ENCODE data around the gene PHLDA3.

The PHLDA3 gene

GRCh38 chr1:201423655-201424054 lies 45.3 kb downstream of the PHLDA3 start:
- Histone ChIP-seq H3K27me3 (ENCODE audit: control insufficient read depth, low read length) (peaks cover 7% of the 10 kb centered on the region; the same call in 1 of the 2 replicates), H3K27ac (ENCODE audit: low read depth, low read length) (no peak overlapping the region), H3K9me3 (ENCODE audit: control insufficient read depth, insufficient read depth, low read length) (no peaks in the 10 kb centered on the region), H3K79me2 (ENCODE audit: control insufficient read depth, low read length) (no peaks in the 10 kb centered on the region), H3K4me1 (ENCODE audit: control insufficient read depth, low read length) (no peaks in the 10 kb centered on the region), H3K4me2 (ENCODE audit: low read length) (no peak overlapping the region), H3K9me2 (replicated peaks; ENCODE audit: control insufficient read depth, low read length) (no peaks in the 10 kb centered on the region), H3K4me3 (ENCODE audit: low read length) (no peak overlapping the region), H3K36me3 (ENCODE audit: control insufficient read depth, low read length) (no peaks in the 10 kb centered on the region), H4K20me1 (ENCODE audit: control insufficient read depth, insufficient read depth, low read depth, low read length) (no peaks in the 10 kb centered on the region), H3F3A (ENCODE audit: control insufficient read depth, insufficient read depth) (no peaks in the 10 kb centered on the region)
- TF ChIP-seq EZH2phosphoT487 (IDR thresholded peaks at IDR 0.05; ENCODE audit: borderline replicate concordance, low read length), result no peak
- TF ChIP-seq CTCF (IDR thresholded peaks at IDR 0.05; ENCODE audit: low read depth, low read length, poor library complexity, severe bottlenecking), result no peak

- TF ChIP-seq CTCF (IDR thresholded peaks at IDR 0.05; ENCODE audit: low read depth, low read length, poor library complexity, severe bottlenecking) (no peak), EZH2phosphoT487 (IDR thresholded peaks at IDR 0.05; ENCODE audit: borderline replicate concordance, low read length) (no peak)
- no peaks in the 10 kb centered on the region for H3K36me3 ChIP-seq (ENCODE audit: control insufficient read depth, low read length)
- H3K27ac ChIP-seq (ENCODE audit: low read depth, low read length), result no peak overlapping the region
- H3K4me2 ChIP-seq (ENCODE audit: low read length), result no peak overlapping the region
- no peaks in the 10 kb centered on the region for H4K20me1 ChIP-seq (ENCODE audit: control insufficient read depth, insufficient read depth, low read depth, low read length)
- peaks cover 9% of the 10 kb centered on the region for H3K27me3 ChIP-seq (ENCODE audit: control insufficient read depth, low read length)
- no peaks in the 10 kb centered on the region for H3K4me1 ChIP-seq (ENCODE audit: control insufficient read depth, low read length)
- H3K4me3 ChIP-seq (ENCODE audit: low read length), result no peak overlapping the region
- no peaks in the 10 kb centered on the region for H3F3A ChIP-seq (ENCODE audit: control insufficient read depth, insufficient read depth)
- no peaks in the 10 kb centered on the region for H3K9me2 ChIP-seq (replicated peaks; ENCODE audit: control insufficient read depth, low read length)
- H3K9me3 ChIP-seq (ENCODE audit: control insufficient read depth, insufficient read depth, low read length), result no peaks in the 10 kb centered on the region
- no peaks in the 10 kb centered on the region for H3K79me2 ChIP-seq (ENCODE audit: control insufficient read depth, low read length)
Observed at GRCh38 chr1:201422436-201423030, 46.5 kb downstream of the PHLDA3 start.

GRCh38 chr1:201422026-201422425 lies 47.0 kb downstream of the PHLDA3 start:
- H3K27me3 ChIP-seq (ENCODE audit: control insufficient read depth, low read length), result peaks cover 12% of the 10 kb centered on the region
- H3F3A ChIP-seq (ENCODE audit: control insufficient read depth, insufficient read depth), result no peaks in the 10 kb centered on the region
- H3K4me1 ChIP-seq (ENCODE audit: control insufficient read depth, low read length), result no peaks in the 10 kb centered on the region
- no peak overlapping the region for H3K27ac ChIP-seq (ENCODE audit: low read depth, low read length)
- H3K9me2 ChIP-seq (replicated peaks; ENCODE audit: control insufficient read depth, low read length), result no peaks in the 10 kb centered on the region
- no peaks in the 10 kb centered on the region for H3K9me3 ChIP-seq (ENCODE audit: control insufficient read depth, insufficient read depth, low read length)
- no peak overlapping the region for H3K4me3 ChIP-seq (ENCODE audit: low read length)
- H3K79me2 ChIP-seq (ENCODE audit: control insufficient read depth, low read length), result no peaks in the 10 kb centered on the region
- H3K36me3 ChIP-seq (ENCODE audit: control insufficient read depth, low read length), result no peaks in the 10 kb centered on the region
- TF ChIP-seq EZH2phosphoT487 (IDR thresholded peaks at IDR 0.05; ENCODE audit: borderline replicate concordance, low read length), result no peak
- no peak for TF ChIP-seq CTCF (IDR thresholded peaks at IDR 0.05; ENCODE audit: low read depth, low read length, poor library complexity, severe bottlenecking)
- H4K20me1 ChIP-seq (ENCODE audit: control insufficient read depth, insufficient read depth, low read depth, low read length), result no peaks in the 10 kb centered on the region
- H3K4me2 ChIP-seq (ENCODE audit: low read length), result no peak overlapping the region

Measured in DOHH2 (cell line).